HEK293T (cell line): Measurements from ENCODE around the gene CDK14.

Source experiments
- CTCF ChIA-PET: fragments of 350-600 bp; formaldehyde crosslinking; extraction: SDS; loops from one replicate; lab custom pipeline; 2021; ENCODE audit warnings: antibody characterized with exemption, inconsistent platforms; lab: Yijun Ruan, JAX
- POLR2A ChIA-PET: fragments of 350-600 bp; formaldehyde crosslinking; extraction: SDS; loops from one replicate; lab custom pipeline; 2020; ENCODE audit warnings: antibody characterized with exemption, inconsistent platforms; lab: Yijun Ruan, JAX
- DNase-seq: peaks from one replicate; pipeline ENCODE4 v3.0.0; 2012; ENCODE audit warnings: mixed read lengths; ENCODE audit errors: extremely low spot score
- ARNT ChIP-seq: fragments of 450-650 bp; IDR thresholded peaks from 2 replicates; pipeline ENCODE4 v1.6.1; 2017; ENCODE audit warnings: mild to moderate bottlenecking
- BHLHE40 ChIP-seq: fragments of 450-650 bp; IDR thresholded peaks from 2 replicates; pipeline ENCODE4 v1.6.1; 2016; ENCODE audit warnings: mild to moderate bottlenecking, moderate library complexity, borderline replicate concordance
- CTBP1 ChIP-seq: fragments of 450-650 bp; IDR thresholded peaks from 2 replicates; pipeline ENCODE4 v1.6.1; 2016; ENCODE audit warnings: borderline replicate concordance
- ELF4 ChIP-seq: fragments of 450-650 bp; IDR thresholded peaks from 2 replicates; pipeline ENCODE4 v1.6.1; 2017; ENCODE audit warnings: antibody characterized with exemption
- FOXA1 ChIP-seq: fragments of 450-650 bp; IDR thresholded peaks from 2 replicates; pipeline ENCODE4 v1.6.1; 2016; ENCODE audit warnings: mild to moderate bottlenecking
- FOXK2 ChIP-seq: fragments of 450-650 bp; IDR thresholded peaks from 2 replicates; pipeline ENCODE4 v1.6.1; 2016; ENCODE audit warnings: mild to moderate bottlenecking
- FOXM1 ChIP-seq: fragments of 450-650 bp; IDR thresholded peaks from 2 replicates; pipeline ENCODE4 v1.6.1; 2017; ENCODE audit warnings: mild to moderate bottlenecking, borderline replicate concordance
- HDGF ChIP-seq: fragments of 450-650 bp; IDR thresholded peaks from 2 replicates; pipeline ENCODE4 v1.6.1; 2017; ENCODE audit warnings: antibody characterized with exemption, borderline replicate concordance
- L3MBTL2 ChIP-seq: fragments of 450-650 bp; conservative IDR thresholded peaks from 2 replicates; pipeline ENCODE4 v1.6.1; 2016; ENCODE audit warnings: mild to moderate bottlenecking
- LEF1 ChIP-seq: fragments of 450-650 bp; IDR thresholded peaks from 2 replicates; pipeline ENCODE4 v1.6.1; 2017; ENCODE audit warnings: mild to moderate bottlenecking, borderline replicate concordance
- NFRKB ChIP-seq: fragments of 450-650 bp; IDR thresholded peaks from 2 replicates; pipeline ENCODE4 v1.6.1; 2016; ENCODE audit warnings: mild to moderate bottlenecking, moderate library complexity
- PKNOX1 ChIP-seq: fragments of 450-650 bp; IDR thresholded peaks from 2 replicates; pipeline ENCODE4 v1.6.1; 2016
- SP1 ChIP-seq: fragments of 450-650 bp; IDR thresholded peaks from 2 replicates; pipeline ENCODE4 v1.6.1; 2017
- SUZ12 ChIP-seq: fragments of 450-650 bp; IDR thresholded peaks from 2 replicates; pipeline ENCODE4 v1.6.1; 2016; ENCODE audit warnings: mild to moderate bottlenecking
- TARDBP ChIP-seq: fragments of 450-650 bp; IDR thresholded peaks from 2 replicates; pipeline ENCODE4 v1.6.1; 2016
- ZNF384 ChIP-seq: fragments of 450-650 bp; IDR thresholded peaks from 2 replicates; pipeline ENCODE4 v1.6.1; 2016

The CDK14 gene

DNA sequence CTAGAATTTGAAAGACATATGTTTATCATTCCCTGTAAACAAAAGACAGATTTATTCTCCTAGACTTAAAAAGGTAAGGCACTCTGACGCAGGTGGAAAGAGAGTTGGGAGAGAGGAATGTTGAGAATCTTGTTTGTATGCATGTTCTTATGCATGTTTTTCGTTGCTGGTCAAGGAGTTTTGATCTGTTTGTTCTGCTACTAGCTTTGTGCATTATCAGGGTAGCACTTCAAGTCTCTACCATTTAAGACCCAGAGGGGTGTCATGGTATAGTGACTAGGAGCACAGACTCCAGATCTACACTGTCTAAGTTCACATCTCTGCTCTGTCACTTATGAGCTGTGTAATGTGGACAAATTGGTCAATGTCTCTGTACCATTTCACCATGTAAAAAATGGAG lies 467.9 kb downstream of the CDK14 start:
- ChIA-PET CTCF (no interaction called here), POLR2A (no interaction called here)
- DNase-seq, result no peak
- TF ChIP-seq FOXA1 (no peak), PKNOX1 (no peak), NFRKB (no peak), FOXM1 (no peak), TARDBP (no peak), FOXK2 (no peak), SUZ12 (no peak), ELF4 (no peak), ARNT (no peak), CTBP1 (no peak)

GRCh38 chr7:91064938-91065337 lies 468.8 kb downstream of the CDK14 start:
- no peak for DNase-seq
- TF ChIP-seq ARNT (no peak), ELF4 (no peak), TARDBP (no peak), FOXM1 (no peak), BHLHE40 (no peak), SP1 (no peak), HDGF (no peak), ZNF384 (no peak), NFRKB (no peak), PKNOX1 (no peak), L3MBTL2 (no peak), SUZ12 (no peak)
- CTCF ChIA-PET, result no interaction called here
- POLR2A ChIA-PET, result no interaction called here

- TF ChIP-seq TARDBP (no peak), BHLHE40 (no peak), NFRKB (no peak), SUZ12 (no peak), PKNOX1 (no peak)
- DNase-seq, result no peak
- POLR2A ChIA-PET, result no interaction called here
- CTCF ChIA-PET, result no interaction called here
These were observed 470.5 kb downstream of the CDK14 start for GRCh38 chr7:91066627-91067026.

DNA sequence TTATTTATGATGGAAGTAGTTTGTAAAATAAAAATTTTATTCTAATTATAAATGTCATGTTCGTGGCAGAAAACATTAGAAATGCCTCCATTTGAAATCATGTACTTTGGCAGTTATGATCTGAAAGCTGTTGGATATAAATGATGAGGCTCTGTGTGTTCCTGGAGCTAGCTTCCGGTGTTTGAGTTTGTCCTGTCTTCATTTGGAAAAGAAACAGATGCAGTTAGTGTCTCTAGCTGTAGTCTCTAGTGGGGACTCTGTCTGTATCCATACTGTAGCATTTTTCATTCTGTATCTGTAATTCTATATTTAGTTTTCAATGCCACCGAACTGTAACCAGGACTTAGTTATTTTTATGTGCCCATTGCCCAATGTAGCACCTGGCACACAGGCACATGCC lies 471.1 kb downstream of the CDK14 start:
- no peak for DNase-seq
- TF ChIP-seq FOXA1, result no peak
- no peak for TF ChIP-seq TARDBP
- TF ChIP-seq HDGF, result no peak
- TF ChIP-seq FOXM1, result no peak
- TF ChIP-seq L3MBTL2, result no peak
- ChIA-PET CTCF (interaction anchor here (0.7 kb wide), 1 partner anchor 1536 kb away, joined by 3 read pairs; no protein-coding TSS in a partner anchor), POLR2A (no interaction called here)

GRCh38 chr7:91068136-91068795 lies 472.1 kb downstream of the CDK14 start:
- CTCF ChIA-PET, result no interaction called here
- DNase-seq, result no peak
- TF ChIP-seq SUZ12, result no peak
- no peak for TF ChIP-seq ZNF384
- no peak for TF ChIP-seq FOXK2
- TF ChIP-seq LEF1, result no peak
- TF ChIP-seq SP1, result no peak
- TF ChIP-seq HDGF, result no peak
- no peak for TF ChIP-seq BHLHE40
- TF ChIP-seq FOXA1, result no peak
- TF ChIP-seq ARNT, result no peak
- TF ChIP-seq ELF4, result no peak
- no peak for TF ChIP-seq FOXM1
- no peak for TF ChIP-seq CTBP1
- TF ChIP-seq NFRKB, result no peak
- TF ChIP-seq TARDBP, result no peak
- no peak for TF ChIP-seq L3MBTL2
- POLR2A ChIA-PET, result no interaction called here

- CTCF ChIA-PET, result no interaction called here
- POLR2A ChIA-PET, result no interaction called here
- DNase-seq, result no peak
- TF ChIP-seq LEF1, result no peak
- TF ChIP-seq SUZ12, result no peak
- TF ChIP-seq ZNF384, result no peak
- no peak for TF ChIP-seq NFRKB
- TF ChIP-seq PKNOX1, result no peak
- no peak for TF ChIP-seq TARDBP
- TF ChIP-seq FOXM1, result no peak
- TF ChIP-seq BHLHE40, result no peak
- TF ChIP-seq HDGF, result no peak
- TF ChIP-seq CTBP1, result no peak
- TF ChIP-seq ELF4, result no peak
- TF ChIP-seq L3MBTL2, result no peak
- TF ChIP-seq FOXA1, result no peak
These were observed 473.0 kb downstream of the CDK14 start for GRCh38 chr7:91069146-91069545.
